GM18508 (cell line): Measurements from ENCODE around the gene SLC6A8.
"Not testable (repeated sequence)": the region's sequence is repeated elsewhere in the genome, so short reads cannot be mapped to it uniquely, and the experiment has no call there.

Experiments used
- ATAC-seq: cut with Tn5 transposase; IDR thresholded peaks from one replicate; pipeline ENCODE4 v1.9.1; 2021; ENCODE audit warnings: moderate number of reproducible peaks; ENCODE audit not compliant: insufficient read depth, unreplicated experiment

Gene SLC6A8

DNA sequence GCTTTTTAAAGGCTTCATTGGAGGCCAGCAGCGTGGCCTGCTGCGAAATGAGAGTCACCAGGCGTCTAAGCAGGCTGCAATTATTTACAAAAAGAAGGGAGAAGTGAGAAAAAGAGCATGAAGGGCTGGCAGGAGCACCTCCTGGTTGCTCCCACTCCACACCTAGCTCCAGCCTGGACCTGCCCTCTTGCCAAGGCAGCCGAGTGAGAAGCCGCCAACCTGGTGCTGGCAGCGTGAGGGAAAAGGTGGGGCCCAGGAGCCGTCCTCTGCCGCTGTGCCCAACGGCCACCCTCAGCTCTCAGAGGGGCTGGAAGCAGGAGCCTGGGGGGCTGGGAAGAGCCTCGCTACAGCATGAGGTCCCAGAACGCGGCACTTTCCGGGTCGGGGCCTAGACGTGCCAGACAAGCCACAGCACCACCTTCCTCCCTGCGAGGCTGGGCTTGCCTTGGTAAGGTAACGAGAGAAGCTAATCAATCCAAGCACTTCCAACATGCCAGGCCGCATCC is 16.3 kb downstream of the SLC6A8 start:
- ATAC-seq = no peak

DNA sequence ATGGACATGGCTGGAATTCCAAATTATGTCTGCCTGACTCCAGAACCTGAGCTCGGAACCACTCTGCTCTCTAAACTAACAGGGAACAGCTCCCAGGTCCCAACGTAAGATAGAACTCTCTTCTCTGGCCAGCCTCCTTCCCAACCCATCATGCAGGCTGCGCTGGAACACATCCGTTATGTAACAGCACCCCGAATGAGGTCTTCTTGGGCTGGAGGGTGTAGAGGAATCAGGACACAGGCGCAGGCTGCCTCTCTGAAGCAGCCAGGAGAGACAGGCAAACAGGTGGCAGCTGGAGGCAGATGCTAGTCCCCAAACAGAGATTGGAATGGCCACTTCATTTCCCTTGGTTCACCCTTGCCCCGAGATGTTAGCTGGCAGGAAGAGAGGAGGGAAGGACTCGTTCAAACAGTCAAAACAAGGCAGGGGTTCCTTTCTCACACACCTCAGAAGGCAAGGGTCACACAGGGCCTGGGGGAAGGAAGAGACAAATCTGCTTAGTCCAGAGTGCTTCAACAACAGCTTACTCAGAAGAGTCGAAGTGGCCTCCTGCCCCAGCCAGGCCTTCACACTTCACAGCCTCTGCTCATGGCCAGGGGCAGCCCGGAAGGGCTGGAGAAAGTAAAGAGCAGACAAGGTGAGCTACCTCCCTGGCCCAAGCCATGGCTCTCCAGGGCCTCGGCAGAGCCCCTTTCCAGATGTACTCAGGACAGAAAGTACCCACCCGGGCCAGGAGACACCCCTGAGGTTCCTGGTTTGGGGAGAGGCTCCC is 17.1 kb downstream of the SLC6A8 start:
- ATAC-seq = not testable (repeated sequence)

DNA sequence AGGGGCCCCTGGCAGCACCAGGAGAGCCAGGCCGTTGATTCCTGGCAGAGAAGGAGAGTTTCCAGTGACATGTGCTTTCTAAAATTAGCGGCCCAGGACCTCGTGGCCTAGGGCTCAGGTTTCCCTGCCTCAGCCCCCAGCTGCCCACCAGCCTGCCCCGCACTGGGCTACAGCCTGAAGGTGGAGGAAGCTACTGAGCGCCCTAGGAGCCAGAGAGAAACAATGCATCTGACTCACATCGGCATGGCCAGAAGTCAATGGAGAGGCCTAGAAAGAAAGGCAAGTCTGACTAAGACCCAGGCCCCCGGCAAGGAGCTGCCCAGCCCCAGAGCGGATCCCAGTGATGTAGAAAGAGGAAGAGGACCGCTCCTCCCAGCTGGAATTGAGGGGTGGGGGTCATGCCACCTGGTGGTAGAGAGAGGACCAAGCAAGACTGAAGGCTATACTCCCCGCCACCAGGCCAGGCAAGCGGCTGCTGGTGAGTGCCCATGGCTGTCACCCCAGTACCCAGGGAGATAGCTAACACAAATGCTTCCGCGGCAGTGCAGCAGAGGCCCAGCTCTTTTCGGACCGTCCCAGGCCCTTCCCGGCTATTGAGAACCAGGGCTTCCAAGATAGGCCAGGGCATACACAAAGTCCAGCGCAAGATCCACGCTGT is 17.8 kb downstream of the SLC6A8 start:
- ATAC-seq = not testable (repeated sequence)

DNA sequence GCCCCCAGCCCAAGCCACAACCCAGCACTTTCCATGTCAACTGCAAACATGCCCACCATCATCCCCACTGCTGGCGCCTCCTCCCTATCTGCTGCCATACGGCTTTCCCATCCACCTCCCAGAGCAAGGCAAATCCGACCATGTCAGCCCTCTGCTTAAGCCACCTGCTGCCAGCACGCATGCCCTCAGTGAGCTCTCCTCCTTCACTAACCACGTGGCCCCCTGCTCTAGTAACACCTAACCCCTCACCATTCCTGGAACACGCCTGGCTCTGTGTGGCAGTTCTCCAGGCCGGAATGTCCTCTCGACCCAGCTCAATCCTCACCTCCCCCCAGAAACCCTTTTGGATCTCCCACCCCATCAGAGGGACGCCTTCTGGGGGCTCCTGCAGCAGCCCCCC is 19.1 kb downstream of the SLC6A8 start:
- no peak for ATAC-seq

DNA sequence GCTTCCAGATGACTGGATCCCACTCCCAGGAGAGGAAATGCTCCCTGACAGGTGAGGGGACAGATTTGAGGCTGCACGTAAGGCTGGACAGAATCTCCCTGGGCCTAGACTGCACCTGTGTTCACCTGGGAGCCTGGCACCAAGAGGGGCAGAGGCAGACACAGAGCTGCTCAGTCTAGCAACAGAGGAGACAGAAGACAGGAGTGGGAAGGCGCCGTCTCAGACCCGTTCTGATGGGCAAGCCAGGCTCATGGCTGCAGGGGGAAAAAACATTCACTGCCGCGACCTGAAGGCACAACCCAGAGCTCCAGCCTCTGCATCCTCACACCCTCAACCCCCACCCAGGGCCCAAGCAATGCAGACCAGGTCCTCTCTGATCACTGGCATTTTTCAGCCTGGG is 19.7 kb downstream of the SLC6A8 start:
- ATAC-seq = no peak

DNA sequence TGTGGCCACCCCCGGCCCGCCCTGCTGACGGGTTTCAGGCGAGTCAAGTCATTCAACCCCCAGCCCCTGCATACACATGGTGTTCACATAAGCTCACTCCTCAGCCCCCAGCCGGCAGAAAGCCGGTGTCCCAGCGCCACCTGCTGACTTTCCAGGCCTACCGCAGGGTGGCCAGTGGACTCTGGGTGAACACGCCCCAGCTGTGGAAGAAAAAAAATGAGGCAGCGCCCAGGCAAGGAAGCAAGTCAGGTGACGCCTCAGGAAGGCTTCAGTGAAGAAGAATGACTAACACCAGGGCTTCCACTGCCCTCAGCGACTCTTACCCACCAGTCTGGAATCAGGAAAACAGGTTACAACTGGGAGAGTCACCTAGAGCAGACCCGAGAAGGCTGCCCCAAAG is 20.7 kb downstream of the SLC6A8 start:
- ATAC-seq = no peak

DNA sequence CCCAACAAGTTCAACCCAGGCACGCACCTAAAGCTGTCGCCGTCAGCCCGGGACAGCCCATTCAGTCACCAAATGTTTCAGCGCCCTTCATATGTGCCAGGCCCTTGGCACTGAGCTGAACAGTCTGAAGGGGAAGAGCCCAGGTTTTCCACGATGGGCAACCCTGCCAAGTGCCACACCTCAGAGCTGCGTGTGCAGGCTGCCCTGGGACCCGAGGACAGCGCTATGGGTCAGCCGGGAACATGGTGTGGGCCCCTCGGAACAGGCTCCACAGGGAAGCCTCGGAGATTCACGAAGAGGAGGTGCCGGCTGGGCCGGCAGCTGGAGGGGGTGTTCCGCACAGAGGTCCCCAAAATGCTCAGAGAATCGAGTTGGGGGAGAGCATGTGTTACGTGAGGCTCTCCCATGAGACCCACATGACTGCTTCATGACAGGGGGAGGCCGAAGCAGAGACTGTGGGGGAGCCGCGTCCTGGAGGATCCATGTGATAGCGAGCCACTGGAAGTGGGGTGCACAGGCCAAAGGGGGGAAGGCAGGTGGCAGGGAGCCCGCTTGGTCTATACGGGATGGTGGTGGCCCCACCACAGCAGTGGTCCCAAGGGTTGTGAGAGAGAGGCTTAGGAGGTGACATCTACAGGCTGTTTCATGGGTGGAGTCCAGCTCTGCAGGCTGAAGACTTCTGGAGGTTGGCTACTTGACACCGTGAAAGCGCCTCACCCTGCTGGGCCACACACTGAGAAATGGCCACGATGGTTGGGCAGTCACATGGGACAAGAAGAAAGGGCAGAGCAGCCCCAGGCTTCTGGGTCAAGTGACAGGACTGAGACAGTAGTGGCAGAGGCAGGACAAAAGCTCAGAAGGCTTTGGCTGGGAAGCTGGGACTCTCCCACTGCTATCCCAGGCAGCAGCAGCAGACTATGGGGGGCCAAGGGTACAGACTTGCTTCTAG is 22.3 kb downstream of the SLC6A8 start:
- ATAC-seq = no peak

DNA sequence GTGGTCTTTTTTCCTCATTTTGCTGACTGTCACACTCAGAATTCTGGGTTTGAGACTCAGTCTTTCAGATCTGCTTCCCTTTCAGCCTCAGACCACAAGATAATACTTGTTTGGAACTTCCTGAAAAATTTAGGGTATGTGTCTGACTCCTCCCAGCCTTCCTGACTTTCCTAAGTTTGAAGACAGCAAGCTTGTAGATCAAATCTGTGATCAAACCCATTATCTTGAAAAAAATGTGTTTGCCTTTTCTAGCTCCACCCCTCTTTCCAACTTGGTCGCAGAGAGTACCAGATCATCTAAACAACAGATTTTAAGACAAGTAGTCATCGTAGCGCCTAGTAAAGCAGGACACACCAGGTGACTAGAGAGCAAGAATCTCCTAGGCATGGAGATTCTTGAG is 26.5 kb downstream of the SLC6A8 start:
- ATAC-seq = no peak

DNA sequence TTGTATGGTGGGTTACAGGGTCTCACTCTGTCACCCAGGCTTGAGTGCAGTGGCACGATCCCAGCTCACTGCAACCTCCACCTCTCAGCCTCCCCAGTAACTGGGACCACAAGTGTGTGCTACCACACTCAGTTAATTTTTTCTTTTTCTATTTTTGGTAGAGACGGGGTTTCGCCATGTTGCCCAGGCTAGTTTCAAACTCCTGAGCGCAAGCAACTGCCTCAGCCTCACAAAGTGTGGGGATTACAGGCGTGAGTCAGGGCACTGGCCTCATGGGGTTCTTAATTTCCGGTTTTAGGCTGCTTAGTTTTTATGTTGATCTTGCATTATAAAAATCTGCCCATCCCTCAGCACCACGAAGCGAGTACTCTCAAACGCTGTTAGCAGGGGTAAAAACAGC is 29.7 kb downstream of the SLC6A8 start:
- ATAC-seq = no peak

DNA sequence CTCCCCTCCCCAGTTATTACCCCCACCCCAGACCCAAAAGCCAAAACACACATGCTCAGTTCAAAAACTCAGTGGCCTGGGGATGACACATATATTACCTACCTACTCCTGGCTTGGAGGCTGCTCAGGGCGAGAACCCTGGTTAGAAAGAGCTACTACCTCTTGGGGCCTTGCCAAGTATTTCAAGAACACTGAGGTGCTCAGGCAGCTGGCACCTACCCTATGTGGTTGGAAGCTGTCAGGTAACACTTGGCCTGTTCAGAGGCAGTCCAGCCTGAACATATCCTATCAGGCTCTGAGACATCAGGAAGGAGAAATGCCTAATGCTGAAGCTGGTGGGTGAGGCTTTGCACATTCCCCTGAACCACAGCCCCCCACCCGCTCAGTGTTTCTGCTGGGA is 31.5 kb downstream of the SLC6A8 start:
- ATAC-seq = no peak

DNA sequence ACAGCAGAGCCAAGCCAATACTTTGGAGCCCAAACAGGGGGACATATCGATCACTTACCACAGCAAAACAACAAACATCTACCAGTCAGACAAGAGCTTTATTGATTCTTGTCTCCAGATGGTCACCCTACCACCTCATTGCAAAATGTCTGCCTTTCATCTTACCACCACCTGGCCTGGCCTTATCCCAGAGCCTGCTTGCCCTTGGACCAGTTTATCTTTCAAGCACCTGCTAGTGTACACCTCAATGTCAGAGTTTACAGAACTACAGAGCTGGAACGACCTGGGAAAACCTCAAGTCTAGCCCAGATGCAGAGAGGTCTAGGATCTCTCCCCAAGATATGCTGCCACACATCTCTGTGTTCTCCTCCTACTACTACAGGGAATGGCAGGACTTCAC is 32.0 kb downstream of the SLC6A8 start:
- no peak for ATAC-seq

DNA sequence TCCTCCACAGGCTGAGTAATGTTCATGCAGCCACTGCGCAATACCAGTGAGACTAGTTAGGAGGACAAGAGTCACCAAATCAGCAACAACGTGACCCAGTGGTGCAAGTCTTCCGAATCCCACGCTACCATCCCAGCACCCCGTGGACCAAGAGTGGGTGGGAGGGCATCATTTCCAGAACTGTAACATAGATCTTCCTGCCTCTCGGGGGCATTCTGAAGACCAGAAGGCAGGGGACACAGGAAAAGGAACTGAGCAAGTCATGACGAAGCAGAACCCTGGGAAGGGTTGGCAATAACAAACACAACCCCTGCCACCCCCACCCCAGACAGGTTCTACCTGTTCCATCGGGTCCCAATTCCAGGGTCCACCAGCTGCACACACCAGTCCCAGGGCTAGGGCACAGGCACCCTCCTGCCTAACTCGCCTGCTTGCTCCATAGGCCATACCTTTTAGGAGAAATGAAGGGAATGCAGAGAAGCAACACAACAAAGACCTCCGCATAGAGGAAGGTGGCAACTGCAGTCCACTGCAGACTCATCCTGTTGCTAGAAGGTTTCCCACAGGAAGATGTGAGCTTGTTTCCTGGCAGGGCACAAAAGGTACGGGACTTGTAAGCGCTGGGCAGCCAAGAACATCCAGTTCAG is 35.1 kb downstream of the SLC6A8 start:
- no peak for ATAC-seq

DNA sequence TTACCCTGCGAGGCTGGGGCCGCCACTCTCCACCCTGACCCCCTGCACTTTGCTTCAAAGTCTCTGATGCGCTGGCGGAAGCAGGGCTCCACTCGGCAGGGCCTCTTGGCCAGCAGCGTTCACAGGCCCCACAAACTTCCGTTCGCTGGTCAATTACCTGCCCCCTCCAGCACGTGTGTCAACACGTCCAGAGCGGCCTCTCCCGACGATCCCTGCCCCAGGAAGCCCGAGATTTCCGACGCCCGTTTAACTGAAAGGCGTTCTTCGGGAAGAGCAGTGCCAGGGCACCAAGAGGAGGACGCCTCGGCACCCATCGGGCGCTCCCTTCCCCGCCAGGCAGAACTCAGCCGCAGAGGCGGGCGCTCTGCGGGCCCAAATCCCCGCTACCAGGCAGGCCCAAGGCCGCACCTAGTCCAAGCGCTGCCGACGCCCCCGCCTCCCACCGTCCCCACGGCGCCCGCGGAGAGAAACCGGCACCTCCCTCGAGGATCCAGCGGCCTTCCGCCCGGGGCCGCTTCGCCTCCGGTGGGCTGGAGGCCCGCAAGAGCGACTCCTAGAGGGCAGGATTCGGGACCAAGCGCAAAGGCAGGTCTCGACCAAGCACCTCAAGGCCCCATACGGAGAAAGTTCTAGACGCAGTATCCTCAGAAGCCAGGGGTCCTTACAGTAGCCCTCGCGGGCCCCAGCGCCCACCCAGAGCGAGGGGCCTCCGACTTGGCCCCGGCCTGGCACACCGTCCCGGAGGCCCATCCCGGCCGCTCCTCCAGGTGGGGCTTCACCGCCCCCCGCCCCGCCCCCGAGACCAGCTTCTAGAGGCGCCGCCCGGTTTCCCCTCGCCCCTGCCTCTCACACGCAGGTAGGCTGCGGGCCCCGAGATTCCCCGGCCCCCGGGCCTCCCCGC is 35.9 kb downstream of the SLC6A8 start:
- ATAC-seq = no peak

DNA sequence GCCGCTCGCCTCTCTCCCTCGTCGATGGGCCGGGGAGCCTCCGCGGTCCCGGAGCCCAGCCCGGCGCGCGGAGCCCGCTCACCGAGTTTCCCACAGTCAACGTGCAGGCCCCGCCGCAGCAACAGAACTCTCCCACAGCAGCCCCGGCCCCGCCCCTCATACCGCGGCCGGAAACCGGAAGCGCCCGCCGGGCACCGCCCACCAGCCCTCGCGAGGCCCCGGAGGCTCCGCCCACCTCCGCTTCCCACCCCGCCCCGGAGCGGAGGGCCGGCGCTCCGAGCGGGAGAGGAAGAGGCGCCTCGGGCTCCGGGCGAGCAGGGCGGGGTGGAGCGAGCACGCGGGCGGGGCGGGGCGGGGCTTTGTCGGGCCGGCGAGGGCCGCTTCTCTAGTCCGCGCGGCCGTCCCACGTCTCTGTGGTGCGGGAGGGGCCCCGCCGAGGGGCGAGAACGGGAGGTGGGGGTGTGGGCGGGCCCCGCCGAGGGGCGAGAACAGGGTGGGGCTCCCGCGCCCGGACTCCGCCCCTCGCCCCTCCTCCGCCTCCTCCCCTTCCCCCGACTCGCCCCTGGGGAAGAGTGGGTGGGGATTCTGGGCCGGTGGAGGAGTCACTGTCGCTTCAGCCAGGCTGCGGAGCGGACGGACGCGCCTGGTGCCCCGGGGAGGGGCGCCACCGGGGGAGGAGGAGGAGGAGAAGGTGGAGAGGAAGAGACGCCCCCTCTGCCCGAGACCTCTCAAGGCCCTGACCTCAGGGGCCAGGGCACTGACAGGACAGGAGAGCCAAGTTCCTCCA is 36.7 kb downstream of the SLC6A8 start, which contains the start of the genes ABCD1 and BCAP31:
ABCD1 (plus strand) TSS at position 605 of the 787 bp plus-strand sequence. CDS start 411 bp downstream, outside the sequence.
BCAP31 (minus strand) TSS at position 136 of the 787 bp plus-strand sequence. CDS start 1,143 bp downstream, outside the sequence.
- ATAC-seq = no peak

DNA sequence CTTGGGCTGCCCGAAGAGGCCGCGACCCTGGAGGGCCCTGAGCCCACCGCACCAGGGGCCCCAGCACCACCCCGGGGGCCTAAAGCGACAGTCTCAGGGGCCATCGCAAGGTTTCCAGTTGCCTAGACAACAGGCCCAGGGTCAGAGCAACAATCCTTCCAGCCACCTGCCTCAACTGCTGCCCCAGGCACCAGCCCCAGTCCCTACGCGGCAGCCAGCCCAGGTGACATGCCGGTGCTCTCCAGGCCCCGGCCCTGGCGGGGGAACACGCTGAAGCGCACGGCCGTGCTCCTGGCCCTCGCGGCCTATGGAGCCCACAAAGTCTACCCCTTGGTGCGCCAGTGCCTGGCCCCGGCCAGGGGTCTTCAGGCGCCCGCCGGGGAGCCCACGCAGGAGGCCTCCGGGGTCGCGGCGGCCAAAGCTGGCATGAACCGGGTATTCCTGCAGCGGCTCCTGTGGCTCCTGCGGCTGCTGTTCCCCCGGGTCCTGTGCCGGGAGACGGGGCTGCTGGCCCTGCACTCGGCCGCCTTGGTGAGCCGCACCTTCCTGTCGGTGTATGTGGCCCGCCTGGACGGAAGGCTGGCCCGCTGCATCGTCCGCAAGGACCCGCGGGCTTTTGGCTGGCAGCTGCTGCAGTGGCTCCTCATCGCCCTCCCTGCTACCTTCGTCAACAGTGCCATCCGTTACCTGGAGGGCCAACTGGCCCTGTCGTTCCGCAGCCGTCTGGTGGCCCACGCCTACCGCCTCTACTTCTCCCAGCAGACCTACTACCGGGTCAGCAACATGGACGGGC is 37.5 kb downstream of the SLC6A8 start:
- ATAC-seq = no peak

DNA sequence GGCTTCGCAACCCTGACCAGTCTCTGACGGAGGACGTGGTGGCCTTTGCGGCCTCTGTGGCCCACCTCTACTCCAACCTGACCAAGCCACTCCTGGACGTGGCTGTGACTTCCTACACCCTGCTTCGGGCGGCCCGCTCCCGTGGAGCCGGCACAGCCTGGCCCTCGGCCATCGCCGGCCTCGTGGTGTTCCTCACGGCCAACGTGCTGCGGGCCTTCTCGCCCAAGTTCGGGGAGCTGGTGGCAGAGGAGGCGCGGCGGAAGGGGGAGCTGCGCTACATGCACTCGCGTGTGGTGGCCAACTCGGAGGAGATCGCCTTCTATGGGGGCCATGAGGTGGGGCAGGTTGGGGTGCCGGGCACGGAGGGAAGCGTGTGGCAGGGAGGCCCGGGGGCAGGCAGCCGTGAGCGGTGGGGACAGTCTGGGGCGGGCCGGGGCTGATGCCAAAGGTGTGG is 38.1 kb downstream of the SLC6A8 start:
- no peak for ATAC-seq
